A673 (cell line): Measurements from ENCODE around the gene CST5. TPM values are rescaled to one million over a fixed set of nuclear protein-coding genes. Genes with fewer than 3 reads are reported as not detected.

Source experiments
- BruUV-seq: library from RNA; stranded (reverse); fragments of 400-500 nt; replicated peaks from 2 replicates; lab custom pipeline; 2021; lab: Mats Ljungman, UMichigan
- CTCF ChIA-PET: fragments of 300-600 bp; sonication (Branson Sonifier 250); formaldehyde crosslinking; loops from one replicate; lab custom pipeline; 2022; ENCODE audit warnings: antibody characterized with exemption; lab: Charles Lee
- POLR2A ChIA-PET: fragments of 300-600 bp; sonication (Branson Sonifier 250); formaldehyde crosslinking; loops from one replicate; lab custom pipeline; 2022; ENCODE audit warnings: antibody characterized with exemption; ENCODE audit not compliant: low non-redundant PET; lab: Charles Lee
- DNase-seq: peaks from one replicate; pipeline ENCODE4 v3.0.0-alpha.2; 2015; ENCODE audit warnings: low spot score
- H3K27ac ChIP-seq: fragments of 200-600 bp; sonication (generic); 2 replicates; pipeline ENCODE4 v1.5.1; 2016; ENCODE audit warnings: mixed run types, low read depth, mild to moderate bottlenecking, mixed read lengths, antibody characterized with exemption, low read length; ENCODE audit not compliant: poor library complexity, severe bottlenecking
- H3K27me3 ChIP-seq: fragments of 200-600 bp; sonication (generic); replicated peaks from 2 replicates; pipeline ENCODE4 v1.6.1; 2017; ENCODE audit warnings: mixed run types, low read depth, mild to moderate bottlenecking, mixed read lengths, antibody characterized with exemption, low read length; ENCODE audit not compliant: insufficient read depth, poor library complexity
- H3K36me3 ChIP-seq: fragments of 200-600 bp; sonication (generic); 2 replicates; pipeline ENCODE4 v1.6.1; 2016; ENCODE audit warnings: mixed run types, mild to moderate bottlenecking, mixed read lengths, antibody characterized with exemption, low read length; ENCODE audit not compliant: insufficient read depth, poor library complexity, severe bottlenecking
- H3K4me1 ChIP-seq: fragments of 200-600 bp; sonication (generic); 2 replicates; pipeline ENCODE4 v1.6.1; 2017; ENCODE audit warnings: mixed run types, mild to moderate bottlenecking, mixed read lengths, antibody characterized with exemption, low read length; ENCODE audit not compliant: insufficient read depth, poor library complexity, severe bottlenecking
- H3K4me3 ChIP-seq: fragments of 200-600 bp; sonication (generic); 2 replicates; pipeline ENCODE4 v1.5.1; 2016; ENCODE audit warnings: low read depth, mixed run types, mild to moderate bottlenecking, mixed read lengths, low read length; ENCODE audit not compliant: poor library complexity, severe bottlenecking
- H3K9me3 ChIP-seq: fragments of 200-600 bp; sonication (generic); 2 replicates; pipeline ENCODE4 v1.6.1; 2016; ENCODE audit warnings: mixed run types, low read depth, mild to moderate bottlenecking, mixed read lengths, antibody characterized with exemption, low read length; ENCODE audit not compliant: poor library complexity, severe bottlenecking
- CTCF ChIP-seq: fragments of 300-800, 200-600 bp; sonication (generic); conservative IDR thresholded peaks from 2 replicates; pipeline ENCODE4 v1.5.1; 2017; ENCODE audit warnings: low read depth, mild to moderate bottlenecking, antibody characterized with exemption, low read length, moderate library complexity, mixed read lengths
- EZH2 ChIP-seq: fragments of 200-600 bp; sonication (generic); IDR thresholded peaks from 2 replicates; pipeline ENCODE4 v1.6.1; 2017; ENCODE audit warnings: borderline replicate concordance, low read depth, mild to moderate bottlenecking, mixed read lengths, antibody characterized with exemption, low read length; ENCODE audit not compliant: poor library complexity, severe bottlenecking
- intact Hi-C: fragments of 100-400 bp; cut with micrococcal nuclease; formaldehyde crosslinking; loops from one replicate; pipeline ENCODE4 v1.10.0; 2022; ENCODE audit not compliant: unreplicated experiment
- total RNA-seq: library from RNA; stranded (reverse); gene quantifications from 2 replicates; pipeline ENCODE4 v1.2.3, GENCODE V29; 2021

Gene CST5
- total RNA-seq, 1 experiment from 2014 or later: not detected

GRCh38 chr20:23856736-23857135 is 22.8 kb downstream of the CST5 start:
- intact Hi-C loops: no loop called here
- Histone ChIP-seq H3K27ac (no peak overlapping the region), H3K4me3 (no peak overlapping the region), H3K36me3 (no peaks in the 10 kb centered on the region), H3K27me3 (no peaks in the 10 kb centered on the region), H3K9me3 (no peaks in the 10 kb centered on the region), H3K4me1 (no peaks in the 10 kb centered on the region)
- no TSS peak for BruUV-seq
- ChIA-PET CTCF (no interaction called here), POLR2A (no interaction called here)
- TF ChIP-seq EZH2: no peak
- no peak for TF ChIP-seq CTCF
- no peak for DNase-seq

- intact Hi-C loops: no loop called here
- no peaks in the 10 kb centered on the region for H3K9me3 ChIP-seq
- ChIA-PET POLR2A (no interaction called here), CTCF (no interaction called here)
- no peak overlapping the region for H3K27ac ChIP-seq
- no peaks in the 10 kb centered on the region for H3K27me3 ChIP-seq
- H3K36me3 ChIP-seq: no peaks in the 10 kb centered on the region
- BruUV-seq: no TSS peak
- no peak overlapping the region for H3K4me3 ChIP-seq
- DNase-seq: no peak
- no peaks in the 10 kb centered on the region for H3K4me1 ChIP-seq
- no peak for TF ChIP-seq EZH2
- TF ChIP-seq CTCF: no peak
Observed at GRCh38 chr20:23856226-23856625, 23.3 kb downstream of the CST5 start.

GRCh38 chr20:23841693-23842092 is 37.9 kb downstream of the CST5 start:
- DNase-seq: no peak
- H3K36me3 ChIP-seq: no peaks in the 10 kb centered on the region
- H3K4me3 ChIP-seq: no peak overlapping the region
- peaks cover 7% of the 10 kb centered on the region for H3K27me3 ChIP-seq
- ChIA-PET CTCF (no interaction called here), POLR2A (no interaction called here)
- no peak for TF ChIP-seq CTCF
- no peak for TF ChIP-seq EZH2
- H3K4me1 ChIP-seq: no peaks in the 10 kb centered on the region
- no peak overlapping the region for H3K27ac ChIP-seq
- intact Hi-C loops: no loop called here
- BruUV-seq: no TSS peak
- H3K9me3 ChIP-seq: no peaks in the 10 kb centered on the region
